Uterus (tissue), 4 donors: ENCODE data around the gene PCLO. TPM values are rescaled to one million over a fixed set of nuclear protein-coding genes. Genes with fewer than 3 reads are reported as not detected.

Experiments
- DNase-seq, 2 donors: peaks; one replicate each; pipeline ENCODE4 v3.0.0-alpha.2; 2019 to 2020
- H3K27ac ChIP-seq, 2 donors: fragments of 200-600 bp; sonication (generic); 1 replicate in 1 of 2; 2 replicates in 1 of 2; pipeline ENCODE4 v1.5.1; 2016 to 2018
- H3K27me3 ChIP-seq, 2 donors: fragments of 200-600 bp; sonication (generic); one replicate each; pipeline ENCODE4 v1.5.1; 2018 to 2019; ENCODE audit warnings: control low read depth in 1 of 2
- H3K36me3 ChIP-seq, 2 donors: fragments of 200-600 bp; sonication (generic); one replicate each; pipeline ENCODE4 v1.5.1; 2019; ENCODE audit warnings: control low read depth in 1 of 2
- H3K4me1 ChIP-seq, 2 donors: fragments of 200-600 bp; sonication (generic); one replicate each; pipeline ENCODE4 v1.5.1; 2018 to 2019; ENCODE audit warnings: control low read depth in 1 of 2
- H3K4me3 ChIP-seq, 2 donors: fragments of 200-600 bp; sonication (generic); 1 replicate in 1 of 2; 2 replicates in 1 of 2; pipeline ENCODE4 v1.5.1; 2018 to 2019; ENCODE audit warnings: mild to moderate bottlenecking in 1 of 2
- H3K9me3 ChIP-seq, 2 donors: fragments of 200-600 bp; sonication (generic); one replicate each; pipeline ENCODE4 v1.5.1; 2019; ENCODE audit warnings: control low read depth in 1 of 2
- CTCF ChIP-seq, 4 experiments: fragments of 200-600 bp in 2 of 4; fragments of 450-650 bp in 2 of 4; sonication (generic) in 2 of 4; IDR thresholded peaks; one replicate each; pipeline ENCODE4 v1.5.1; 2016 to 2019; ENCODE audit warnings: antibody characterized with exemption in 4 of 4, mild to moderate bottlenecking in 2 of 4, moderate library complexity in 1 of 4
- POLR2A ChIP-seq, 2 donors: fragments of 450-650 bp; IDR thresholded peaks; one replicate each; pipeline ENCODE4 v1.6.1; 2016; ENCODE audit warnings: antibody characterized with exemption in 2 of 2, mild to moderate bottlenecking in 1 of 2, moderate library complexity in 1 of 2
- intact Hi-C: fragments of 100-400 bp; cut with DNase I; formaldehyde crosslinking; loops from one replicate; pipeline ENCODE4 v1.15.1; 2023; ENCODE audit warnings: low total_unique reads
- total RNA-seq, 4 donors: library from RNA; depleted of rRNA in 3 of 4; stranded (reverse); fragments of >200 nt in 3 of 4; gene quantifications; one replicate each; pipeline versions ENCODE4 v1.1.0 to v1.2.4, GENCODE V29; 2014 to 2023
- donor health status: DM: yes; HTN: yes; CAD: no.

Gene PCLO
- total RNA-seq, 4 donors from 2014 or later = 0.26 to 4.4 (median 1.4) TPM

- no peak overlapping the region for H3K4me3 ChIP-seq
- DNase-seq = no peak
- H3K36me3 ChIP-seq = no peaks in the 10 kb centered on the region
- H3K27me3 ChIP-seq = no peaks in the 10 kb centered on the region
- TF ChIP-seq POLR2A (IDR thresholded peaks at IDR 0.05) = no peak
- no peak for TF ChIP-seq CTCF (IDR thresholded peaks at IDR 0.05)
- no peak overlapping the region for H3K27ac ChIP-seq
- H3K9me3 ChIP-seq = no peaks in the 10 kb centered on the region
- intact Hi-C loops = no loop called here
- no peaks in the 10 kb centered on the region for H3K4me1 ChIP-seq
These were observed 107.5 kb downstream of the PCLO start for GRCh38 chr7:83055197-83055596.

GRCh38 chr7:83054472-83054871 is 108.2 kb downstream of the PCLO start:
- TF ChIP-seq POLR2A (IDR thresholded peaks at IDR 0.05) (no peak), CTCF (IDR thresholded peaks at IDR 0.05) (no peak)
- DNase-seq = no peak
- Histone ChIP-seq H3K4me3 (no peak overlapping the region), H3K9me3 (no peaks in the 10 kb centered on the region), H3K36me3 (no peaks in the 10 kb centered on the region), H3K4me1 (no peaks in the 10 kb centered on the region), H3K27ac (no peak overlapping the region), H3K27me3 (no peaks in the 10 kb centered on the region)
- intact Hi-C loops = no loop called here

GRCh38 chr7:83053965-83054364 is 108.7 kb downstream of the PCLO start:
- no peaks in the 10 kb centered on the region for H3K9me3 ChIP-seq
- H3K36me3 ChIP-seq = no peaks in the 10 kb centered on the region
- no peaks in the 10 kb centered on the region for H3K4me1 ChIP-seq
- no peak overlapping the region for H3K27ac ChIP-seq
- H3K4me3 ChIP-seq = no peak overlapping the region
- H3K27me3 ChIP-seq = no peaks in the 10 kb centered on the region
- intact Hi-C loops = no loop called here
- no peak for TF ChIP-seq CTCF (IDR thresholded peaks at IDR 0.05)
- TF ChIP-seq POLR2A (IDR thresholded peaks at IDR 0.05) = no peak
- DNase-seq = no peak

- no peaks in the 10 kb centered on the region for H3K27me3 ChIP-seq
- intact Hi-C loops = no loop called here
- no peaks in the 10 kb centered on the region for H3K9me3 ChIP-seq
- TF ChIP-seq CTCF (IDR thresholded peaks at IDR 0.05) (no peak), POLR2A (IDR thresholded peaks at IDR 0.05) (no peak)
- no peaks in the 10 kb centered on the region for H3K36me3 ChIP-seq
- DNase-seq = no peak
- H3K4me1 ChIP-seq = no peaks in the 10 kb centered on the region
- no peak overlapping the region for H3K4me3 ChIP-seq
- H3K27ac ChIP-seq = no peak overlapping the region
These were observed 122.2 kb downstream of the PCLO start for GRCh38 chr7:83040484-83040883.

- intact Hi-C loops = no loop called here
- DNase-seq = no peak
- Histone ChIP-seq H3K36me3 (no peaks in the 10 kb centered on the region), H3K9me3 (no peaks in the 10 kb centered on the region), H3K4me3 (no peak overlapping the region), H3K27ac (no peak overlapping the region), H3K4me1 (no peaks in the 10 kb centered on the region), H3K27me3 (no peaks in the 10 kb centered on the region)
- TF ChIP-seq POLR2A (IDR thresholded peaks at IDR 0.05) (no peak), CTCF (IDR thresholded peaks at IDR 0.05) (no peak)
These were observed 123.9 kb downstream of the PCLO start for GRCh38 chr7:83038787-83039186.
